HCT116 (cell line): ENCODE measurements around the gene SLC22A5. TPM values are rescaled to one million over a fixed set of nuclear protein-coding genes. Genes with fewer than 3 reads are reported as not detected.

ENCODE experiments used
- ATAC-seq: fragments of 200-7000 bp; cut with Tn5 transposase; 2 replicates; pipeline ENCODE4 v1.9.1; 2020; ENCODE audit warnings: mild to moderate bottlenecking, moderate library complexity
- BruUV-seq: library from RNA; stranded (reverse); fragments of 400-500 nt; replicated peaks from 2 replicates; lab custom pipeline; 2021; lab: Mats Ljungman, UMichigan
- CTCF ChIA-PET: fragments of 300-600 bp; sonication (Branson Sonifier 250); formaldehyde crosslinking; loops from one replicate; lab custom pipeline; 2021; ENCODE audit warnings: antibody characterized with exemption; lab: Charles Lee
- POLR2A ChIA-PET: fragments of 300-600, 350-600 bp; sonication (Branson Sonifier 250); formaldehyde crosslinking; loops from one replicate; lab custom pipeline; 2021; ENCODE audit warnings: antibody characterized with exemption; lab: Charles Lee
- RAD21 ChIA-PET, 2 experiments: fragments of 300-600 bp; sonication (Branson Sonifier 250); formaldehyde crosslinking; loops; one replicate each; lab custom pipeline; 2023; ENCODE audit warnings: low total read pairs in 2 of 2; ENCODE audit not compliant: uncharacterized antibody in 2 of 2, unreplicated experiment in 2 of 2, low non-redundant PET in 1 of 2; lab: Charles Lee
- DNase-seq: peaks from one replicate; pipeline ENCODE4 v3.0.0-alpha.2; 2010; ENCODE audit warnings: low read depth, low spot score
- H2AFZ ChIP-seq: fragments of 200-600 bp; shearing (Covaris generic), sonication (generic); 2 replicates; pipeline ENCODE4 v1.6.1; 2017; ENCODE audit warnings: low read depth, mixed run types, mixed read lengths, antibody characterized with exemption, low read length; ENCODE audit not compliant: poor library complexity, severe bottlenecking
- H3K27ac ChIP-seq: 2 replicates; pipeline ENCODE4 v1.5.1; 2012; ENCODE audit warnings: low read depth, low read length
- H3K27me3 ChIP-seq: fragments of 200-600 bp; sonication (generic); 2 replicates; pipeline ENCODE4 v1.6.1; 2016; ENCODE audit warnings: mixed run types, low read length, mixed read lengths; ENCODE audit not compliant: insufficient read depth
- H3K36me3 ChIP-seq, 2 experiments: fragments of 200-500 bp in 1 of 2; fragments of 200-600 bp in 1 of 2; sonication (Bioruptor generic) in 1 of 2; sonication (generic) in 1 of 2; 2 replicates each; pipeline versions ENCODE4 v1.5.1 to v1.6.1; 2014 to 2016; ENCODE audit warnings: low read length in 2 of 2, inconsistent platforms in 1 of 2, mixed read lengths in 1 of 2, mixed run types in 1 of 2; ENCODE audit not compliant: insufficient read depth in 2 of 2, control insufficient read depth in 1 of 2
- H3K4me1 ChIP-seq, 2 experiments: fragments of 200-600 bp in 1 of 2; sonication (generic) in 1 of 2; 2 replicates each; pipeline versions ENCODE4 v1.5.1 to v1.6.1; 2012 to 2017; ENCODE audit warnings: low read length in 2 of 2, inconsistent platforms in 1 of 2, mild to moderate bottlenecking in 1 of 2, mixed read lengths in 1 of 2, mixed run types in 1 of 2, moderate library complexity in 1 of 2; ENCODE audit not compliant: insufficient read depth in 2 of 2, control insufficient read depth in 1 of 2
- H3K4me2 ChIP-seq: fragments of 200-600 bp; sonication (generic); 2 replicates; pipeline ENCODE4 v1.6.1; 2017; ENCODE audit warnings: mixed run types, low read length, mixed read lengths
- H3K4me3 ChIP-seq, 2 experiments: fragments of 200-600 bp in 1 of 2; sonication (generic) in 1 of 2; replicated peaks in 1 of 2; 2 replicates each; pipeline ENCODE4 v1.5.1; 2011 to 2016; ENCODE audit warnings: low read length in 2 of 2, control low read depth in 1 of 2, low read depth in 1 of 2, mild to moderate bottlenecking in 1 of 2, mixed read lengths in 1 of 2, mixed run types in 1 of 2
- H3K79me2 ChIP-seq: fragments of 200-600 bp; sonication (generic); 2 replicates; pipeline ENCODE4 v1.6.1; 2017; ENCODE audit warnings: mild to moderate bottlenecking, mixed run types, low read length, moderate library complexity, mixed read lengths; ENCODE audit not compliant: insufficient read depth
- H3K9ac ChIP-seq: fragments of 200-600 bp; sonication (generic); 2 replicates; pipeline ENCODE4 v1.6.1; 2016; ENCODE audit warnings: low read length, mixed read lengths
- H3K9me2 ChIP-seq: fragments of 200-600 bp; sonication (generic), shearing (Covaris generic); 2 replicates; pipeline ENCODE4 v1.6.1; 2017; ENCODE audit warnings: mixed run types, mild to moderate bottlenecking, moderate library complexity; ENCODE audit not compliant: insufficient read depth
- H3K9me3 ChIP-seq, 2 experiments: fragments of 200-500 bp in 1 of 2; fragments of 200-600 bp in 1 of 2; sonication (Bioruptor generic) in 1 of 2; sonication (generic) in 1 of 2; 2 replicates each; pipeline ENCODE4 v1.6.1; 2014 to 2017; ENCODE audit warnings: low read length in 2 of 2, mixed read lengths in 2 of 2, inconsistent platforms in 1 of 2, low read depth in 1 of 2, mild to moderate bottlenecking in 1 of 2, mixed run types in 1 of 2, moderate library complexity in 1 of 2; ENCODE audit not compliant: control insufficient read depth in 1 of 2, insufficient read depth in 1 of 2
- H4K20me1 ChIP-seq: fragments of 200-600 bp; sonication (generic), shearing (Covaris generic); 2 replicates; pipeline ENCODE4 v1.6.1; 2017; ENCODE audit warnings: mixed run types, mild to moderate bottlenecking, moderate library complexity; ENCODE audit not compliant: insufficient read depth
- ATF3 ChIP-seq: IDR thresholded peaks from 2 replicates; pipeline ENCODE4 v1.6.1; 2012
- CBX3 ChIP-seq: IDR thresholded peaks from 2 replicates; pipeline ENCODE4 v1.6.1; 2012; ENCODE audit warnings: low read depth
- EZH2phosphoT487 ChIP-seq: fragments of 200-600 bp; IDR thresholded peaks from 2 replicates; pipeline ENCODE4 v1.6.1; 2018; ENCODE audit warnings: antibody characterized with exemption, borderline replicate concordance
- FOSL1 ChIP-seq: IDR thresholded peaks from 2 replicates; pipeline ENCODE4 v1.6.1; 2012; ENCODE audit warnings: low read depth
- JUND ChIP-seq: IDR thresholded peaks from 2 replicates; pipeline ENCODE4 v1.6.1; 2012
- POLR2A ChIP-seq: IDR thresholded peaks from 2 replicates; pipeline ENCODE4 v1.7.0; 2011; ENCODE audit warnings: borderline replicate concordance; ENCODE audit not compliant: insufficient read depth, insufficient read length; ENCODE audit errors: extremely low read depth
- SRF ChIP-seq: IDR thresholded peaks from 2 replicates; pipeline ENCODE4 v1.6.1; 2012; ENCODE audit warnings: low read depth
- ZFX ChIP-seq: fragments of 450-650 bp; IDR thresholded peaks from 2 replicates; pipeline ENCODE4 v1.6.1; 2017
- ZNF274 ChIP-seq: fragments of 200-500 bp; sonication (Bioruptor generic); IDR thresholded peaks from 2 replicates; pipeline ENCODE4 v1.6.1; 2014; ENCODE audit warnings: mild to moderate bottlenecking, low read depth, low read length, inconsistent platforms
- intact Hi-C: fragments of 100-400 bp; cut with micrococcal nuclease; formaldehyde crosslinking; loops from 2 replicates; pipeline ENCODE4 v1.10.0; 2022
- total RNA-seq: library from RNA; stranded (reverse); gene quantifications from one replicate; pipeline ENCODE4 v1.2.1, GENCODE V29; 2021; ENCODE audit not compliant: unreplicated experiment

Gene SLC22A5
- total RNA-seq, 1 experiment from 2014 or later: 9.9 TPM

- TF ChIP-seq ATF3: no peak
- TF ChIP-seq SRF: no peak
These were observed 58.0 kb downstream of the SLC22A5 start (continued) for GRCh38 chr5:132427281-132428146.

GRCh38 chr5:132428147-132428482 is 58.6 kb downstream of the SLC22A5 start:
- CTCF ChIA-PET: interaction anchor here (1.1 to 1.5 kb wide), 3 partner anchors 10 to 73 kb away, joined by 3 to 6 read pairs (median 4); no protein-coding TSS in a partner anchor
- intact Hi-C loops: no loop called here
- Histone ChIP-seq H4K20me1 (no peaks in the 10 kb centered on the region), H3K36me3 (no peaks in the 10 kb centered on the region)
- no peak for TF ChIP-seq CBX3
- TF ChIP-seq ZFX: no peak
- TF ChIP-seq EZH2phosphoT487: no peak
- TF ChIP-seq JUND: no peak
- TF ChIP-seq ZNF274: no peak
- TF ChIP-seq POLR2A: no peak
- TF ChIP-seq SRF: no peak
- no peak for TF ChIP-seq FOSL1
- TF ChIP-seq, all 23 proteins: peak for 0
- Histone ChIP-seq H3K9ac (peak overlapping the region; percentile 48), H3K9me3 (no peaks in the 10 kb centered on the region), H3K4me2 (peak overlapping the region; percentile 46), H3K27ac (peak overlapping the region; percentile 21; the same call in 1 of the 2 replicates), H3K79me2 (no peaks in the 10 kb centered on the region), H3K27me3 (no peaks in the 10 kb centered on the region), H3K4me1 (peaks cover 53 to 72% of the 10 kb centered on the region in 2 experiments), H2AFZ (no peak overlapping the region), H3K4me3 (no peak overlapping the region), H3K9me2 (no peaks in the 10 kb centered on the region)
- ChIA-PET RAD21 (no interaction called here), POLR2A (interaction anchor here (2.0 to 3.4 kb wide), 2 partner anchors 8 to 63 kb away, joined by 7 to 19 read pairs; partner anchors contain the start of gene IRF1)
- ATAC-seq (no peak), DNase-seq (no peak)
- no TSS peak for BruUV-seq
